ENCODE results near the gene PARVG.

PARVG gene

DNA sequence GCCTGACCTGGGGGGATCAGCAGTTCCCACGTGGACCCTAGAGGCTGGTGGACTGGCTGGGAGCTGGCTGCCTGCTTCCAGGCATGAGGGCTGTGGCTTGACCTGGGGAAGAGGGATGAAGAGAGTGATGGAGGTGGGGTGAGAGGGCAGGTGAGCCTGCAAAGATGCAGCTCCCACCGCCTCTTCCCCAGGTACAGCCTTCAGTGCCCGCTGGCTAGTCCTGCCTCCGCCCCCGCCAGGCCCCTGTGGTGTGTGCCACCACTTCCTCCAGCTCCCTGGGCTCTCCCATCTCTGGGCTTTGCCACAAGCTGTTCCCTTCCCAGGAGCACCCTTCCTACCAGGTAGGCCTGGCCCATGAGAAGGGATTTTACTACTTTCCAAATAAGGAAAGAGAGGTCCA is 19.1 kb downstream of the PARVG start:
- DNase-seq, result no peak

DNA sequence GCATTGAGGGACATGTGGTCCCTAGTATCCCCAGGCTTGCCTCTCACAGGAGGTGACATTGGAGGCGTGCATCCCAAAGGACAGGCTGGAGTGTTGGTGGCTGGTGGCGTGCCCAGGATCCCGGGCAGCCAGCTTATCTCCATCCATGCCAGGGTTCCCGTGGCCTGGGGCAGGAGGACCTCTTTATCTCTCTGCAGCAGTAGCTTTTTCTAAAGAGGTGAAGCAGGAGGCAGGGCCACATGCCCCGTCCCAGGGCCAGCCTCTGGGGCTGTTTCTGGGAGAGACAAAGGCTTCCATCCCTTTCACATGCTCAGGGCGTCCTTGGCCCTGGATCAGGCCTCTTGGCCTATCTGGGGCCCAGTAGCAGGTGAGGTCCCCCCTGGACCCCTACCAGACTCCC is 19.7 kb downstream of the PARVG start:
- DNase-seq, result no peak

DNA sequence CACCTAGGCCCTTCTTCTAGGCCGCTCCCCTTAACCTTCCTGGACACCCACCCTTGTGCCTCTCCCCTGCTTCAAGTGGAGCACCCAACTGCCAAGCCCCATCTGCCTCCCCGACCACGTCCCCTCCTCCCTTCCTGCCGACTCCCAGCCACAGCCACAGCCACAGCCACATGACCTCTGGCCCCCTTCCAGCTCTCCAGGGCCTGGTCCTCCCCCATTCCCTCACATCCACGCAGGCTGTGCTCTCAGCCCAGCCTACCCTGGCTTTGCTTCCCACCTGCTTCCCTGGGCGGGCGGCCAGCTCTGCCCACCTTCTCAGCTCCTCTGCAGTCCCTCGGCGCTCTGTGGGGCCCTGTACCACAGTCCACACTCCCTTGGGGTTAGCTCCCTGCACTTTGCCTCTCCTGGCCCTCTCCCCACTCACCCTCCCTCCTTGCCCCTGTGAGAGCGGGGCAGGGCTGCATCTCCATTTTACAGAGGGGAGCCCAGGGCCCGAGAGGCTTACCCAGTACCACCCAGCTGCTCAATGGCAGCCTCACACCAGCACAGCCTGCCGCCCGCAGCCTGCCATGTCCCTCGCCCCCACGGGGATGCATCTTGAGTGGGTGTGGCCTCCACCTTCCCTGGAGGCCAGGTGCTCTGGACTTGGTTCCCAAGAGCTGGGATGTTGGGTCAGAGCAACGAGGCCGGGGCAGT is 20.3 kb downstream of the PARVG start:
- DNase-seq, result no peak

DNA sequence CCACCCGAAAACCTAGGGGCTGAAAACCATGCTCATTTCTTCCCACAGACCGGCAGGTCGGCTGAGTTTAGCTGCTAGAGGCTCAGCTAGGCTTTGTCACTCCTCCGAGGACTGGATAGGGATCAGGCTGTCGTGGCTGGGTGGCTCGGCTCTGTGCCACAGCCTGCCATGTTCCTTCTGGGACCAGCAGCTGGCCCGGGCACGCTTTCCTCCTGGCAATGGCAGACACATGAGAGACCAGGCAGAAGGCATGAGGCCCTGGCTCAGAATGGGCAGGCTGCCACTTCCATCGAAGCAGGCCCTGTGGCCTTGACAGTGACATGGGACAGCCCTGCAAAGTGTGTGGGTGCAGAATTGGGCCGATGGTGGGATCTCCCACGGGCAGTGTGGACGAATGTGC is 20.9 kb downstream of the PARVG start:
- DNase-seq, result no peak

DNA sequence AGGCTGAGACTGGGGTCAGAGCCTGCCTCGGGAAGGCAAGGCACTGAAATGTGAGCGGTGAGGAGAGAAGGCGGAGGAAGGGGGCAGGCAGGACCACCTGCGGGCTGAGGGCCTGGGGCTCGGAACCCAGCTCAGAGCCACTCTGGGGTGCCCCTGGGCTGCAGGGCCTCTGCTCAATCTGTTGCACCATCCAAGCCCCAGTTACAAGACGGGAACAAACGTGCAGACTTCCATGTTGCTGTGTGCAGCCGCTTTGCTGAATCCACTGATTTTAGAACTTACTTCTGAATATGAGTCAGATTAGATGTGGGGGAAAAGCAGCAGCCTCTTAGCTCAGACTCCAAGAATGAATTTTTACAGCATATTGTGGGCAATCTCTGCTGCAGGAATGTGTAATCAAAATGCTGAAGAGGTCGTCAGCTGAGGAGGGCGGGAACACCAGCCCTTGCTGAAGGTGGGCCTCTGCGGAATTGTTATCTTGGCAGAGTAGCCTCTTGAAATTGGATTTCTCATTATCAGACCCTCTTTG is 21.6 kb downstream of the PARVG start:
- no peak for DNase-seq

DNA sequence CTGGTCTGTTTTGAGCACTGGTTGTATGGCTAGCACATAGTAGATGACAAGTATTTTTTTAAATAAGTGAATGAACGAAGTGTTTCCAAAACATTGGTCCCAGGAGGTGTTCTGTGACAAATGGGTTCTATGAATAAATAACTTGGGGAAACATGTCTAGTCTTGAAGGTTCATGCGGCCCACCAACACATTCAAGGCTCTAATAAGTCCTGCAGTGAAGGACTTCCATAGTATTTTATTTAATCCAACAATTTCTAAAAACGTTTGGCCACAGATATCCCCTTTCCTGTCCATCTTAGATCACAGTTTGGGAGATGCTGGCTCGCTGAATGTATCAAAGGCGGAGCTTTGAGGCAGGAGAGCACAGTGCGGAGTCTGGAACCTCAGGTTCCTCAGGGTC is 22.5 kb downstream of the PARVG start:
- DNase-seq, result no peak

DNA sequence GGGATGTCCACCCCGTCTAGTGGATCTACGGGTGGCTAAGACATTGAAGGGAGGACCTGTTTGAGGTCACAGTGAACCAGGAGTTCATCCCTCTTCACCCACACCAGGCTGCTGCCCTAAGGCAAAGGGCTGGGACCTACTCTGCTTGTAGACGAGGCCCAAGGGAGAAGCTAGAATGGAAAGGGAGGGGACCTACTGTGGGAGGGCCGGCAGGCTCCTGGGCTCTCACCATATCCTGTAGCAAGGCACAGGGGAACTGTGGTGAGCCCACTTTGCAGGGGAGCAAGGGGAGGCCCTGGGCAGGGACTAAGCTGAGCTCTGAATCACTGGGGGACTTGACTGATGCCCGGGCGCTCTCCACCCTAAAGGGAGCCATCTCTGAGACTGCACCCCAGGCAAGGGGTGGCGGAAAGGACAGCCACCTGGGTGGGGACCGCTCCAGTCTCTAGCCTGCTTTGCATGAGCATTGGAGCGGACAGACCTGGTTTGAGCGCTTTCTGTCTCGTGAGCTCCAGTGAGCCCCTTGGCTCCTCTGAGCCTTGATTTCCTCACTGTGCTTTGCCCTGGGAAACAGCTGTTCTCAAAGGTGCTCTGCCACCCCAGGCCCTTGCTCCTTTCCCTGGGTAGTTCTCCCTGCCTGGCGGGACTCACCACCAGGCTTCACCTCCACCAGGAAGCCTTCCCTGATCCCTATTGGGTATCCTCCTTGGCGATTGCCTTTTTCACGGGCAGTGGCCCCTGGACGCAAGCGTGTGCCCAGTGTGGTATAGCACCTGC is 24.2 kb downstream of the PARVG start:
- no peak for DNase-seq

DNA sequence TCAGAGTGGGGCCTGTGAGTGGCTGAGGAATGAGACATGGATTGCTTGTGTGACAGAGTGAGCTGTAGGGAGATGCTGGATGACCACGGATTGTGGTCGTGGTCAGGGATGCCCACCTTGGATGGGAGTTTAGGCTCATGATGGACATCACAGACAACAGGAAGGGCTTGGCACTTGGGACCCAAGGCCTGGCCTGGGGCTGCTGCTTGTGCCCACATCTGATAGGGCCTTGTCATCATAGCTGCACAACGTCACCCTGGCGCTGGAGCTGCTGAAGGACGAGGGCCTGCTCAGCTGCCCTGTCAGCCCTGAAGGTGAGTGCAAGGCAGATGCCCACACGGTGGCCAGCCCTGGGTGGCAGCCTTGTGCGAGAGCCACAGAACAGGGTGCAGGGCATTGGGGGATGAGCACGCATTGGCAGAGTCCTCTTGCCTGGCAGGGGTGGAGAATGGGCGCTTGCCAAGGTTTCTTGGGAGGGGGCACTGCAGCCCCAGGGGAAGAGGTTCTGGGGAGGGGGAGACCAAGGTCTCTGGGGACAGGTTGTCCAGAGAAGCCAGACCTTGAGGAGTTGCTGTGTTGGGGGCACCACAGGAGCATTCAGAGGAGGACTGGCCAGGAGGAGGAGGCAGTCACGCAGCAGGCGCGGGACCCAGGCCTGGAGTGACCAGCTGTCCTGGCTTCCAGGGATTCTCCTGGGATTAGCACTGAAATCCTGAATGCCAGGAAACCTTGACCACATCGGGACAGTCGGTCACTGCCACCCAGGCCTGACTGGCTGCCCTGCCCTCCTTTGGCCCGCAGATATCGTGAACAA is 25.0 kb downstream of the PARVG start:
- no peak for DNase-seq

DNA sequence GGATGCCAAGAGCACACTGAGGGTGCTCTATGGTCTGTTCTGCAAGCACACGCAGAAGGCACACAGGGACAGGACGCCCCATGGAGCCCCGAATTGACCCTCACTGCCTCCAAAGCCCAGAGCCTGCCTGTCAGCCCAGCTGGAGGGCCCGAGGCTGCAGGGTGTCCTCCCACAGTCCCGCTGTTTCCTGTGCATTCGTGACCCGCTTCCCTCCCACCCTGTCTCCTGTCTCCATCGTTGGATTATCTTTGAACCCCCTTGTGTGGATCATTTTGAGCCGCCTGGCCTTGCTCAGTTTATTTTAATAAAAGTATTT is 25.6 kb downstream of the PARVG start:
- no peak for DNase-seq

DNA sequence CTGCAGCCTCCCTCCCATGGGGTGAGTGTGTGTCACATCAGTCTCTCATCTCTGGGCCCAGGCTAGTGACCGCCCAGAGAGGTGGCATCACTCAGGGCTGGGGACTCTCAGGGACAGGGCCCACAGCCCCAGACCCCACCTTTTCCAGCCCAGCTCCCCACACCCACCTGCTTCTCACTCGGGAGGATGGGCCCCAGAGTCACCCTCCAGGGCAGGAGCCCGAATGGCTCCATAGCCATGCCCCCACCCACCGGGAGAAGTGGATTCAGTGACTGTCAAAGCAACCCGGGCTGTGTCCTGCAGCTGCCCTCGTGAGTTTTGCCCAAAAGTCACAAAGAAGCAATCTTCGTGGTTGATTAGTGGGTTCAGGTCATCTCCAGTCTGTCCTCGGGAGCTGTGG is 26.0 kb downstream of the PARVG start:
- DNase-seq, result no peak

DNA sequence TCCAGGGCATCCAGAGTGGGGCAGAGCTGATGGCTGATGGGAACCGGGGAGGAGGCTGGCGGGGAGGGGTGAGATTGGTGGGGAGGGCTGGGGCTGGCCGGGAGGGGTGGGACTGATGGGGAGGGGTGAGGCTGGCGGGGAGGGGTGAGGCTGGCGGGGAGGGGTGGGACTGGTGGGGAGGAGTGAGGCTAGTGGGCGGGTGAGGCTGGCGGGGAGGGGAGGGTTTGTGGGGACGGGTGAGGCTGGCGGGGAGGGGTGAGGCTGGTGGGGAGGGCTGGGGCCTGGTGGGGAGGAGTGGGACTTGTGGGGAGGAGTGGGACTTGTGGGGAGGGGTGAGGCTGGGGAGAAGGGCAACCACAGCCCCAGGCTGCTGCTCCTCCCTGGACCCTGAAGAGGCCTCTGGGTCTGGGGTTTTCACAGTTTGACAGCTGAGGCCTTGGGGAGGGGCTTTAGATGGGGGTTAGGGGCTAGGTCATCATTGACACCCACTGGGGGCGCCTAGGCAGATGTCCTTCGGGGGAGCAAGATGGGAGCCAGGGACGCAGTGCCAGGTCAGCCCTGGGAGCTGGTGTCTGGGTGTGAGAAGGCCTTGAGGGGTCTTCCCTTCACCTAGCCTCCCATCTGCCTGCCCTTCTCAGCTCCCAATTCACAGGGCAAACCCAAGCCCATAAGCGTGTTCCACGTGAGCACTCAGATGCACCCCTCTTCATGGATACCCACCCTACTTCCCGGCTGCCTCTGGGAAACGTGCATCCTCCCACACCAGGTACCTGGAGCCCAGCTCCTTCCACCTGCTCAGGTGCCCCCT is 26.7 kb downstream of the PARVG start:
- DNase-seq, result no peak

DNA sequence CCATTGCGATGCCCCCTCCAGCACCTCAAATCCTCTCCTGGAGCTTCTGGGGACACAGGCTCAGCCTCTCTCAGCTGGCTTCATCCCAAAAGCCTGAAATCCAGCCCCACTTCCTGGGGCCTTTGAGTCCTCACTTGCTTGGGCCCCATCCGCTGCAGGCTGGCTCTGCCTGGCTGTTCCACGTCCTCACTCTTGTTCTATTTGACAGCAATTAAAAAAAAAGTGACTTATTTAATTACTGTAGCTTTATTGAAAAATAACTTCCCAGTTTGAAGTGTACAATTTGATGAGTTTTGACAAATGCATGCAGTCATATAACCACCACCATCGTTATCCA is 27.2 kb downstream of the PARVG start:
- DNase-seq, result no peak

DNA sequence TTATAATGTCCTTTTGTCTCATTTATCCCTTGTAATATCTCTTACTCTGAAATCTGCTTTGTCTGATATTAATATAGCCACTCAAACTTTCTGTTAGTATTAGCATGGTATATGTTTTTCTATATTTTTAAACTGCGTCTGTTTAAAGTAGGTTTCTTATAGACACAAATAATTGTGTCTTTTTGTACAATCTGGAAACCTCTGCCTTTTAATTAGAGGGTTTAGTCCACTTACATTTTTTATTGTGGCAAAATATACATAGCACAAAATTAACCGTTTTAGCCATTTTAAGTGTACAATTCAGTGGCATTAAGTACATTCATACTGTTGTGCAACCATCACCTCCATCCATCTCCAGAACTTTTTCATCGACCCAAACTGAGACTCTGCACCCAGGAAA is 28.6 kb downstream of the PARVG start:
- no peak for DNase-seq

DNA sequence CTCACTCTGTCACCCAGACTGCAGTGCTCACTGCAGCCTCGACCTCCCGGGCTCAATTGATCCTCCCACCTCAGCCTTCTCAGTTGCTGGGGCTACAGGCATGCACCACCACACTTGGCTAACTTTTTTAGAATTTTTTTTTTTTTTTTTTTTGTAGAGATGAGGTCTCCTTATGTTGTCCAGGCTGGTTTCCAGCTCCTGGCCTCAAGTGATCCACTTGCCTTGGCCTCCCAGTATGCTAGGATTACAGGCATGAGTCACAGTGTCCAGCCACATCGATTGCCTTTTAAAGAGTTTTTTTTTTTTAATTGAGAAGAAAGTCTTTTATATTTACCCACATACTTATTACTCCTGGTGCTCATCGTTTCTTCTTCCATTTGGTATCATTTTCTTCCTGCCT is 30.0 kb downstream of the PARVG start:
- no peak for DNase-seq

DNA sequence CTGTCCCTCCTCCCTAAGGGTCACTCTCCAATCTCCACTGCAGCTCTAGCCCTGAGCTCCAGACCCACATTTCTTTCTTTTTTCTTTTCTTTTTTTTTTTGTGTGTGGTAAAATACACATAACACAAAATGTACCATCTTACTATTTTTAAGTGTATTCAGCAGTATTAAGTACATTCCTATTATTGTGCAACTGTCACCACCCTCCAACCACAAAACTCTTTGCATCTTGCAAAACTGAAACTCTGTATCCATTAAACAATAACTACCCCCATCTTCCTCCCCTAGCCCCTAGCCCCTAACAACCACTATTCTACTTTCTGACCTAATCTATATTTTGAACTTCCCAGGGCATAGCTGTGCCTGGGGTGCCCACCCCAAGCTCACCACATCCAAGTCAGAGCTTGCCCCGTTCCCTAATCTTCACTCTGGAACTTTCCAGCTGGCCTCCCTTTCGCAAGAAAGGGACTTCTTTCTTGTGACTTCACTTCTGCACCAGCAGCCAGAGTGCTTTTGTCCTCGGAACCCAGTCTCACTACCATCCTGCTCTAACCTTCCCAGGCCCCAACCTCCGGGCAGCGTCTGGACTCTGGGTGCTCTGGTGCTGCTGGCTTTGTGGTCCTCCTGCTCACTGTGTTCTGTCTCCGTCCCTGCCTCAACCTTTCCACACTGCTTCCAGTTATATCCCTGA is 30.7 kb downstream of the PARVG start:
- DNase-seq, result no peak

DNA sequence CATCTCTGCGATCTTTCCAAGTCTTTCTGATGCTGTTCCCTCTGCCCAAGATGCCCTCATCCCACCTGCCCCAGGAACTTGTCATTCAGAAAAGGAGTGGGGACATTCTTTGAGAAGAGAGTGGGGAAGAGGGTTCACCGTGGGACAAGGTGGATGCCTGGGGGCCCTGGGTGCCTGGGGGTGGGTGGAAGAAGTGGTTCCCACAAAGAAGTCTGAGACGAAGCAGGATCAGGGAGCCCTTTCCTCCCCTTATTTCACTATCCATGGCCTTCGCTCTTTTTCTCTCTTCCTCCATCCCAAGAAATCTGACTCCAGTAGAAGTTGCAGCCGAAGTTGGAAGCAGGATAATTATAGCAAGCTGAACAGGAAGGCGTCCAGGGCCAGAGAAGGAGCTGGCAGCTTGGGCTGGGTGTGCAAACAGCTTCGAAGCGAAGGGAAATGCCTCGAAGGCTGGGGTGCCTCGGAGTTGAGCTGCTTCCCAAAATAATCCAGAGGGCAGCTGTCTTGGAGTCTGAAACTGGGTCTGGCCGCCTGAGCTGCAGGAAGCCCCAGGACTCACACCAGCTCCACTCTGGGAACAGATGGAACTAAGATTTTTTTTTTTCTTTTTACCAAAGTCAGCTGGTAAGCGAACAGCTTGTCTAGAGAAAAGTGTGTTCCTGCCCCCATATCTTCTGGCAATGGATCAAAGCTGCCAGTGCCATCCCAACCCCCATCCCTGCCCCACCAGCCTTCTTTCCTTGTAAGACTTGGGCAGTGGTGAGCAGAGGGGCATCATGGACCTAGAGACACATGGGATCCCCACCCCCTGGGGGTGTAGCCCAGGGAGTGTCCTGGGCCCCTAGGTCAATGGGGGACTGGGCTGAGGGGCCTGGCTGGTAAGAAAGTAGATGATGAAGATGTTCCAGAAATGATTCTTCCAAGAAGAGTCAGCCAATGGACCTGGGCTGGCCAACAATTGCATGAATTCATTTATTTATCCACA is 31.5 kb downstream of the PARVG start:
- no peak for DNase-seq

DNA sequence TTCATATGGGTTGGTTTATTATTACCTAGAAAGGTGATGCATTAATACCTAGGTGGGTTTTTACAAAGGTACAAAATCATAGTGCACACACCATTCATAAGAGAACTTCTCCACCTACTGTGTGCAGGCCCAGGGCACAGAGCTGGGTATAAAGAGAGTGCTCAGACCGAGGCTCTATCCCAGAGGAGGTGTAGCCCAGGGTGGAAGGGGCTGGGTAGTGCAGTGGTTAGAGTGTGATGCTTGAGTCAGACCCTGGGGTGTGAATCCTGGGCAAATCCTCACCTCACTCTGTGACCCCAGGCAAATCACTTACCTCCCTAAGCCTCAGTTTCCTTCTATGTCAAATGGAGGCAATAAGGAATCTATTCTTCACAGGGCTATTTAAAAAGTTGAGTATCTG is 32.2 kb downstream of the PARVG start:
- DNase-seq, result no peak

DNA sequence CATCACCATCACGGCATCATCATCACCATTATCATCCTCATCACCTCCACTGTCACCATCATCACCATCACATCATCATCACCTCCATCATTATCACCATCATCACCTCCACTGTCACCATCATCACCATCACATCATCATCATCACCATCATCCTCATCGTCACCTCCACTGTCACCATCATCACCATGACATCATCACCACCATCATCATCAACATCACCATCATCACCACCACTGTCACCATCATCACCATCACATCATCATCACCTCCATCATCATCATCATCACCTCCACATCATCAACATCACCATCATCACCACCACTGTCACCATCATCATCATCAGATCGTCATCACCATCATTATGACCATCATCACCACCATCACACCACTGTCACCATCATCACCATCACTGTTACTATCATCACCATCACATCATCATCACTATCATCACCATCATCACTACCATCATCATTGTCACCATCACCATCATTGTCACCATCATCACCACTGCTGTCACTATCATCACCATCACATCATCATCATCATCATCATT is 32.8 kb downstream of the PARVG start:
- no peak for DNase-seq

DNA sequence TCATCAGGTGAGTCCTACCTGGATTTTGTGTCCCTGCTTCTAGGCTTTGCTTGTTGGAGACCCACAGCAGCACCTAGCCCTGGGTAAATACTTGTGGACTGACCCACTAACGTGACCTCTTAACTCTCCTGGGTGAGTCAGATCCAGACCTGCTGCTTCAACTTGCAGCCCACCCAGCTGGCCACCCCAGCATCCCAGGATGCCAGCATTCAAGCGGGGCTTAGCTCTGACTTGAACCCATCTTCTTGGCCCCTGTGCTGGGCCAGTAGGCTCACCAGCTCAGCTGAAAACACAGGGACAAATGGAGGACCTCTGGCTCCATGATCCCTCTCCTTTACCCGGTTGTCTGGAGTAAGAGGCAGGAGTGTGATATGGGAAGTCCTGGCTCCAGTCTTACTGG is 33.5 kb downstream of the PARVG start:
- DNase-seq, result no peak

DNA sequence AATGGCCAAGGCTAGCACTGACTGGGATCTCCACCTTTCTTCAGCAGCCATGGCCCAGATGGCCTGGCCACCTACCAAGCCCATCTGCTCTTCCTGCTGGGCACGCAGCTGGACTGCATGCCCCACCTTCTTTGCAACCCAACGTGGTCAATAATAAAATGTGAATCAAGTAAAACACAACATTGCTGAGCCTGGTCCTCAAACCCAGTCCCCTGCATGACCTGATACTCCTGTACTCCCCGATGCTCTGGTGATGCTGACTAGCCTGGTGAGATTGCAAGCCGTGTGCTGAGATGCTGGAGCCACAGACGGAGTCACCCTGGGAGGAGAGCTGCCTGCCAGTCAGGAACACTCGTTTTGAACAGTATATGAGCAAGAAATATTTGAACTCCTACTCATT is 34.0 kb downstream of the PARVG start:
- no peak for DNase-seq

DNA sequence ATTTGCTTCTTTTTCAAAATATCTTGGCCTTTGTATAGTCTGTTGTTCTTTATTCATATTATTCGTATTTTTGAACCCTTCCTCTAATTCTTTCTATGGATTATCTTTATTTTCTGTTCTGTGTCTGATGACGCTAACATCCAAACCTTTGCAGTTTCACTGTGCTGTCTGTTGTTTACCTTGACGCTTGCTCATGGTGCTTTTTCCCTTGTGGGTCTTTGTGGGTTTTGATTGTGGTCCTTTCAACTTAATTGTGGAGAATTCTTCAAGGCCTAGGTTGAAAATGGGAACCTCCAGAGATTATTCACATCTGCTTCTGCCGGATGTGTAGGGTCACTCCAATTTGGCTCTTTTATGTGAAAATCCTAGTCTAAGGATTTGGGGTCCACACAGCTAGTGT is 34.6 kb downstream of the PARVG start:
- no peak for DNase-seq

Measured in T-helper 9 cell (primary cell).